DND-41 (cell line): Measurements from ENCODE around the gene ESR2.

Experiments
- ATAC-seq: fragments of 200-7000 bp; cut with Tn5 transposase; 3 replicates; pipeline ENCODE4 v1.9.1; 2021; ENCODE audit warnings: low read depth; ENCODE audit not compliant: insufficient read depth
- DNase-seq: peaks from one replicate; pipeline ENCODE4 v3.0.0-alpha.2; 2020
- H2AFZ ChIP-seq: 2 replicates; pipeline ENCODE4 v1.6.0; 2012; ENCODE audit warnings: low read depth, low read length
- H3K27ac ChIP-seq: 2 replicates; pipeline ENCODE4 v1.5.1; 2012; ENCODE audit warnings: low read length, inconsistent platforms
- H3K27me3 ChIP-seq: fragments of 200-600 bp; sonication (generic); 2 replicates; pipeline ENCODE4 v1.6.0; 2012; ENCODE audit warnings: low read length, mild to moderate bottlenecking, inconsistent platforms; ENCODE audit not compliant: insufficient read depth, poor library complexity
- H3K36me3 ChIP-seq: 2 replicates; pipeline ENCODE4 v1.5.1; 2012; ENCODE audit warnings: low read length, inconsistent platforms; ENCODE audit not compliant: insufficient read depth
- H3K4me1 ChIP-seq: 2 replicates; pipeline ENCODE4 v1.5.1; 2012; ENCODE audit warnings: mild to moderate bottlenecking, low read length; ENCODE audit not compliant: insufficient read depth
- H3K4me2 ChIP-seq: 2 replicates; pipeline ENCODE4 v1.6.0; 2012; ENCODE audit warnings: mild to moderate bottlenecking, moderate library complexity, low read length, inconsistent platforms; ENCODE audit not compliant: insufficient read depth
- H3K4me3 ChIP-seq, 2 experiments: fragments of 200-600 bp in 1 of 2; shearing (Covaris generic) in 1 of 2; 2 replicates each; pipeline ENCODE4 v1.5.1; 2012 to 2016; ENCODE audit warnings: inconsistent platforms in 2 of 2, low read length in 2 of 2, mild to moderate bottlenecking in 2 of 2, low read depth in 1 of 2, moderate library complexity in 1 of 2
- H3K79me2 ChIP-seq: 2 replicates; pipeline ENCODE4 v1.6.0; 2012; ENCODE audit warnings: low read length, inconsistent platforms; ENCODE audit not compliant: insufficient read depth
- H3K9ac ChIP-seq: 2 replicates; pipeline ENCODE4 v1.6.0; 2012; ENCODE audit warnings: low read depth, mild to moderate bottlenecking, inconsistent platforms, low read length, moderate library complexity
- H3K9me3 ChIP-seq: 2 replicates; pipeline ENCODE4 v1.5.1; 2012; ENCODE audit warnings: low read length, moderate library complexity, mild to moderate bottlenecking, inconsistent platforms; ENCODE audit not compliant: insufficient read depth, severe bottlenecking
- H4K20me1 ChIP-seq: 2 replicates; pipeline ENCODE4 v1.6.0; 2012; ENCODE audit warnings: low read length; ENCODE audit not compliant: insufficient read depth
- EZH2 ChIP-seq: IDR thresholded peaks from 3 replicates; pipeline ENCODE4 v1.6.1; 2012; ENCODE audit warnings: borderline replicate concordance, low read depth, mild to moderate bottlenecking, moderate library complexity, low read length, inconsistent platforms; ENCODE audit not compliant: severe bottlenecking
- TF ChIP-seq, protein P1 (sequence below): IDR thresholded peaks from 2 replicates; pipeline ENCODE4 v1.5.1; 2012; ENCODE audit warnings: borderline replicate concordance, low read length, moderate library complexity, mild to moderate bottlenecking; ENCODE audit not compliant: poor library complexity, severe bottlenecking; ENCODE audit errors: extremely low read depth

Gene ESR2

DNA sequence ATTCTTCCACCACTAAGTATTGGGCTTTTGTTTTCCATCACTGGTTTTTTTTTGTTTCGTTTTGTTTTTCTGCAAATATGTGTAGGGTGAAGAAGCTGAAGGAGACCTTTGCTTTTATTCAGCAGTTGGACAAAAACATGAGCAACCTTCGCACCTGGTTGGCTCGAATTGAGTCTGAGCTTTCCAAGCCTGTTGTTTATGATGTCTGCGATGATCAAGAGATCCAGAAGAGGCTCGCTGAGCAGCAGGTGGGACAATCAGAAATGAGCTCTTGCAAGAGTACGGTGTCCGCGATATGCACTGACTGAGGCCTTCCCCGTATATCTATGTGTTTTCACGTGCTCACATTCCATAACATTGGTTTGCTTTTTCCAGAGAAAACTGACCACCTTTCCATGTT, 91.5 kb downstream of the ESR2 start:
- no peak for TF ChIP-seq EZH2
- TF ChIP-seq, protein P1, sequence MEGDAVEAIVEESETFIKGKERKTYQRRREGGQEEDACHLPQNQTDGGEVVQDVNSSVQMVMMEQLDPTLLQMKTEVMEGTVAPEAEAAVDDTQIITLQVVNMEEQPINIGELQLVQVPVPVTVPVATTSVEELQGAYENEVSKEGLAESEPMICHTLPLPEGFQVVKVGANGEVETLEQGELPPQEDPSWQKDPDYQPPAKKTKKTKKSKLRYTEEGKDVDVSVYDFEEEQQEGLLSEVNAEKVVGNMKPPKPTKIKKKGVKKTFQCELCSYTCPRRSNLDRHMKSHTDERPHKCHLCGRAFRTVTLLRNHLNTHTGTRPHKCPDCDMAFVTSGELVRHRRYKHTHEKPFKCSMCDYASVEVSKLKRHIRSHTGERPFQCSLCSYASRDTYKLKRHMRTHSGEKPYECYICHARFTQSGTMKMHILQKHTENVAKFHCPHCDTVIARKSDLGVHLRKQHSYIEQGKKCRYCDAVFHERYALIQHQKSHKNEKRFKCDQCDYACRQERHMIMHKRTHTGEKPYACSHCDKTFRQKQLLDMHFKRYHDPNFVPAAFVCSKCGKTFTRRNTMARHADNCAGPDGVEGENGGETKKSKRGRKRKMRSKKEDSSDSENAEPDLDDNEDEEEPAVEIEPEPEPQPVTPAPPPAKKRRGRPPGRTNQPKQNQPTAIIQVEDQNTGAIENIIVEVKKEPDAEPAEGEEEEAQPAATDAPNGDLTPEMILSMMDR, result no peak
- H3K79me2 ChIP-seq, result no peaks in the 10 kb centered on the region
- H3K4me2 ChIP-seq, result no peak overlapping the region

DNA sequence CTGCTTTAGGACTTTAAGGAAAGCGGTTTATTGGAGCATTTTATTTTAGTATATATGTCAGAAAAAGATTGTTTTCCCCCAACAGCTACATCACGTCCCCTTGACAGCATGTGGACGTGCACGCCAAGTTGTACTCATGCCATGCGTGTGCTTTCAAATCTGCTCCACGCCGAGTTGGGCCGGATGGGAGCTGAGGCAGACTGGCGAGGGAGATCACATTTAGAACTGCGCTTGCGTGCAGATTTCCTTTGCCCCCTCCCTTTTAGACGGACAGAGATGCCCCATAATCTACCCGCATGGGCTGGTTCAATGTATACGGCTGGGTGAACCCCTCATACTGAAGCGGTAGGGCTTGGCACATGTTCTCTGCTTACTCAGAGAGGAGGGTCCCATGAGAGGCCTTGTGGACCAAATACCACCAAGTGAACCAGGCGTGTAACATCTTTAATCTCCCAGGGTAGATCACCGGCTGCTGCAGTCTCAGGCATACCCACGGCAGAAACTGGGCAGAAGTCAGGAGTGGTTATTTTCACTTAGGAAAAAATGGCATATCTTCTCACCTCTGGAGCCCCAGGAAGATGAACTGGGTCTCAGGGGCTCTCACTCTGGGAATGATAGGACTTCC, 92.1 kb downstream of the ESR2 start:
- no peaks in the 10 kb centered on the region for H3K27me3 ChIP-seq
- H3K4me1 ChIP-seq, result no peaks in the 10 kb centered on the region
- ATAC-seq (no peak), DNase-seq (no peak)
- no peaks in the 10 kb centered on the region for H4K20me1 ChIP-seq
- no peak overlapping the region for H3K9ac ChIP-seq
- H2AFZ ChIP-seq, result no peak overlapping the region
- TF ChIP-seq, protein P1, result no peak
- no peak for TF ChIP-seq EZH2
- H3K4me2 ChIP-seq, result no peak overlapping the region
- no peak overlapping the region for H3K27ac ChIP-seq
- no peak overlapping the region for H3K4me3 ChIP-seq
- H3K9me3 ChIP-seq, result no peaks in the 10 kb centered on the region
- H3K79me2 ChIP-seq, result no peaks in the 10 kb centered on the region
- peaks cover 47% of the 10 kb centered on the region for H3K36me3 ChIP-seq

More for the DNA sequence above, 91.5 kb downstream of the ESR2 start:
- no peak overlapping the region for H2AFZ ChIP-seq
- no peaks in the 10 kb centered on the region for H4K20me1 ChIP-seq
- no peak overlapping the region for H3K4me3 ChIP-seq
- DNase-seq (no peak), ATAC-seq (no peak)
- no peaks in the 10 kb centered on the region for H3K27me3 ChIP-seq
- no peaks in the 10 kb centered on the region for H3K4me1 ChIP-seq
- H3K27ac ChIP-seq, result no peak overlapping the region
- H3K36me3 ChIP-seq, result peaks cover 46% of the 10 kb centered on the region
- H3K9me3 ChIP-seq, result no peaks in the 10 kb centered on the region
- no peak overlapping the region for H3K9ac ChIP-seq

DNA sequence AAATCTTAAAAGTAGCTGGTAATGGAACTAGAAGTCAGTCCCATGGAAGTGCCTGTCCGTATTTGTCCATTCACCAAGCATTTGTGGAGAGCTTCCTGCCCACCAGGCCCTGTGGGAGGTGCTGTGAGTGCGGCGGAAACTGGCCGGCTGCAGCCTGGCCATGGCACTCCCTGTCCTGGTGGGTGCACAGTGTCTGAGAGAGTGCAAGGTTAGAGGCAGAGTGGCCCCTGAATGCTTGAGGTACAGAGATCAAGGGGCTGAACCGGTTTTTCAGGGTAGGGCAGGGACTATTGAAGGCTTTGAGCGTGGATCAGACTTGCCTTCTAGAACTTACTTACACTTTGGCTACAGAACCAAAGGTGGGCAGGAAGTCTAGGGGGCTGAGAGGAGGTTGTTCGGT, 92.9 kb downstream of the ESR2 start:
- H3K27me3 ChIP-seq, result no peaks in the 10 kb centered on the region
- H3K4me1 ChIP-seq, result no peaks in the 10 kb centered on the region
- no peak overlapping the region for H3K27ac ChIP-seq
- no peaks in the 10 kb centered on the region for H3K79me2 ChIP-seq
- DNase-seq (no peak), ATAC-seq (no peak)
- H3K4me3 ChIP-seq, result no peak overlapping the region
- H2AFZ ChIP-seq, result no peak overlapping the region
- peaks cover 52% of the 10 kb centered on the region for H3K36me3 ChIP-seq
- H3K9me3 ChIP-seq, result no peaks in the 10 kb centered on the region
- TF ChIP-seq, protein P1, result no peak
- no peak for TF ChIP-seq EZH2
- H3K4me2 ChIP-seq, result no peak overlapping the region
- no peaks in the 10 kb centered on the region for H4K20me1 ChIP-seq
- H3K9ac ChIP-seq, result no peak overlapping the region

DNA sequence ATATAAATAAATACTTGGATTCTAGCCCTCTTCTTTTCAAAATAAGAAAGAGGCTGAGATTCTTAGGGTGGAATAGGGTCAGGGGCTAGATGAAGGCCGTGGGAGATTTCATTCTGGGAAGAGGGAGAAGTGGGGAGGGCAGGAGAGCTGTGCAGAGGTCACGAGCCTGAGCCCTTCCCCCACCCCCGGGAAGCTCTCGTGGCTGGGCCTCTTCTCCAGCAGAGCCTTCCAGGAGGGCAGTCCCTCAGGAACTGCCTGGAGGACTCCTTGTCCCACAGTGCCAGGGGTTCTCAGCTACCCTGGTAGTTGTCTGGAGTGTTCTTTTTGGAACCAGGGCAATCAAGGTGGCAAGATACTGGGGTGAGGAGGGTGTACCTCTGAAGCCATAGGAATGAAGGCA, 94.0 kb downstream of the ESR2 start:
- DNase-seq, result no peak
- H3K27ac ChIP-seq, result no peak overlapping the region
- peaks cover 61% of the 10 kb centered on the region for H3K36me3 ChIP-seq

More for the DNA sequence above, 94.0 kb downstream of the ESR2 start:
- H3K4me2 ChIP-seq, result no peak overlapping the region
- no peak overlapping the region for H3K9ac ChIP-seq
- no peaks in the 10 kb centered on the region for H4K20me1 ChIP-seq
- H3K4me3 ChIP-seq, result no peak overlapping the region
- H3K9me3 ChIP-seq, result no peaks in the 10 kb centered on the region
- no peak overlapping the region for H2AFZ ChIP-seq
- H3K4me1 ChIP-seq, result no peaks in the 10 kb centered on the region
- no peaks in the 10 kb centered on the region for H3K27me3 ChIP-seq
- H3K79me2 ChIP-seq, result no peaks in the 10 kb centered on the region
- no peak for ATAC-seq
- TF ChIP-seq EZH2, result no peak
- TF ChIP-seq, protein P1, result no peak
